Measurements from ENCODE around the gene INPP5A.
"Not testable (repeated sequence)": the region's sequence is repeated elsewhere in the genome, so short reads cannot be mapped to it uniquely, and the experiment has no call there.

The INPP5A gene

GRCh38 chr10:132658546-132659205 is 121.1 kb downstream of the INPP5A start:
- no peak for DNase-seq (ENCODE audit: low spot score)

- no peak for DNase-seq (ENCODE audit: low spot score)
Measured at GRCh38 chr10:132659206-132660091, 121.9 kb downstream of the INPP5A start.

DNA sequence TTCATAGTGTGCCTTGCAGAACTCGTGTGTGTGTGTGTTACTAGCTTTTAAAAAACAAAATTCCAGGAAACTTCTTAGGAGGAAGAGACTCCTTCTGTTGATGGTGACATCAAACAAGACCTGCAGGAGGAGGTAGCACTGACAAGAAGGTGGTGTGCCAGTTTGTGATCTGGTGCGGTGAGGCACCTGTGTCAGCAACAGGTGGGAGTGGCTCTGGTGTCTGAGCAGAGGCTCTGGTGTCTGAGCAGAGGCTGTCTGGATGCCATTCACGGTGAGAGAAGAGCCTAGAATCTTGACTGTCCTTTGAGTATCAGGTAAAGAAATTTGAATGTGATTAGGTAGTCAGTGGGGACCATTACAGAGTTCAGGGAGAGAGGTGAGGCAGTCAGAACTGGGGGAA is 122.8 kb downstream of the INPP5A start:
- DNase-seq (ENCODE audit: low spot score) = no peak

DNA sequence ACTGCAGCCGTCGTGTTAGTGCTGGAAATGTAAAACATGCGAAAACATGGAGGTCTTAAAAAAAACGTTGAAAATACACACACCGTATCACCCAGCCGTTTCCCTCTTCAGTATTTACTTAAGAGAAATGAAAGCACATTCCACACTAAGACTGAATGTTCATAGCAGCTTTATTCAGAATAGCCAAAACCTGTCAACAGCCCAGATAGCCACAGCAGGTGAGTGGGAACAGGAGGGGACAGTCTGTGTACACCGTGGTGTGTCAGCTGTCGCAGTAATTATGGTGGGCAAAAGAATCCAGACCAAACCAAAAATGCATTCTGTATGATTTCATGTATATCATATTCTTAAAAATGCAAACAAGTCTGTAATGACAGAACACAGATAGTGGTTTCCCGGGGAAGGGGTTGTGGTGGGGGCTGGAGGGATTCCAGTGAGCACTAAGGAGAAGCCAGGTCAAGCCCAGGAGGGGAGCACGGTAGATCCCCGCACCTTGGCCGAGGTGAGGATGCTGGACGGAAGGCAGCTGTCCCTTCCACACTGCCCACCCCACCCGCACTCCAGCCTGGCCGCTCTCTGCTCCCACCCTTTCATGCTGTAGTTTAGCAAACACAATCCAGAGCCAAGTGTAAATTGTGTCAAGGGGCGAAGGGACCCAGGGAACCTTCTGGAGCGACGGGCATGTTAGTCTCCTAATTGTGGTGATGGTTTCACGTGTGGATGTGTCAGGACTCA is 124.8 kb downstream of the INPP5A start:
- no peak for DNase-seq (ENCODE audit: low spot score)

GRCh38 chr10:132663666-132664365 is 126.2 kb downstream of the INPP5A start:
- no peak for DNase-seq (ENCODE audit: low spot score)

DNA sequence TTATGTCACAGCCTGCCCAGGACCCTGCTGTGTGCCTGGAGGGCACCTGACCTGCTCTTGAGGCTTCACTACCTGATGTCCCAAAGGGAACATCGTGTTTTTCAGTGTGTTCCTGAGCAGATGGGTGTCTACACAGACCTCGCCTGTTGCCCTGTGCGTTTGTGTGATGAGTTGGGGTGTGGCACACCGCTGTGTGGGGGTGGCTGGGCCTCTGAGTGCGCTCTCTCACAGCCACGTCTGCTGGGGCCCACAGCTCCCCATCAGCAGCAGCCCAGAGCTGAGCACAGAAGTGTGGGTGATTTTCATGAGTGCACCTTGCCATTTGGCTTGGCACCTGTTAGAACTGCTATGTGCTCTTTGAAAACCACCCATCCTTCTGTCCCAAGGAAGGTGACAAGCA is 126.8 kb downstream of the INPP5A start:
- no peak for DNase-seq (ENCODE audit: low spot score)

- DNase-seq (ENCODE audit: low spot score) = no peak
Measured at GRCh38 chr10:132664883-132665282, 127.3 kb downstream of the INPP5A start.

GRCh38 chr10:132665946-132666704 is 128.5 kb downstream of the INPP5A start:
- no peak for DNase-seq (ENCODE audit: low spot score)

GRCh38 chr10:132666705-132667341 is 129.2 kb downstream of the INPP5A start:
- DNase-seq (ENCODE audit: low spot score) = no peak

- no peak for DNase-seq (ENCODE audit: low spot score)
Measured at GRCh38 chr10:132667342-132668047, 129.9 kb downstream of the INPP5A start.

- no peak for DNase-seq (ENCODE audit: low spot score)
Measured at GRCh38 chr10:132668048-132668394, 130.4 kb downstream of the INPP5A start.

- DNase-seq (ENCODE audit: low spot score) = no peak
Measured at GRCh38 chr10:132669208-132669861, 131.7 kb downstream of the INPP5A start.

- no peak for DNase-seq (ENCODE audit: low spot score)
Measured at GRCh38 chr10:132670546-132671227, 133.1 kb downstream of the INPP5A start.

- no peak for DNase-seq (ENCODE audit: low spot score)
Measured at GRCh38 chr10:132671228-132672154, 133.9 kb downstream of the INPP5A start.

DNA sequence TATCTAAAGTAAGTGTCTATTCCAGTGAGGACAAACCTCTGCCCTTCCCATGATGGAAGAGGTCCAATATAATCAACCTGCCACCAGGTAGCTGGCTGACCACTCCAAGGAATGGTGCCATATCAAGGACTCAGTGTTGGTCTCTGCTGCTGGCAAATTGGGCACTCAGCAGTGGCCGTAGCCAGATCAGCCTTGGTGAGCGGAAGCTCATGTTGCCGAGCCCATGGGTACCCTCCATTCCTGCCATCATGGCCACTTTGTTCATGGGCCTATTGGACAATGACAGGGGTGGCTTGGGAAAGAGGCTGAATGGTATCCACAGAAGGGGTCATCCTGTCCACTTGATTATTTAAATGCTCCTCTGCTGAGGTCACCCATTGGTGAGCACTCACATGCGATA is 136.2 kb downstream of the INPP5A start:
- DNase-seq (ENCODE audit: low spot score) = not testable (repeated sequence)

DNA sequence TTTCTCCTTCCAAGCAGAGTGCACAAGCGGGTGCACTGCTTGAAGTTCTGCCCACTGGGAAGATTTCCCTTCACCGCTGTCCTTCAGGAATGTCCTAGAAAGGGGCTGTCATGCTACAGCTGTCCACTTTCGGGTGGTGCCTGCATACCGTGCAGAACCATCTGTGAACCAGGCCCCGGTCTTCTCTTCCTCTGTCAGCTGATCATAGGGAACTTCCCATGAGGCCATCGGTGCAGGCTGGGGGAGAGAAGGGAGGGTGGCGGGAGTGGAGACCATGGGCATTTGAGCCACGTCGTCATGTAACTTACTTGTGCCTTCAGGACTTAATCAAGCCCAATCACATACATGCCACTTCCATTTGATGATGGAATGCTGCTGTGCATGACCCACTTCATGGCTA is 136.7 kb downstream of the INPP5A start:
- DNase-seq (ENCODE audit: low spot score) = no peak

DNA sequence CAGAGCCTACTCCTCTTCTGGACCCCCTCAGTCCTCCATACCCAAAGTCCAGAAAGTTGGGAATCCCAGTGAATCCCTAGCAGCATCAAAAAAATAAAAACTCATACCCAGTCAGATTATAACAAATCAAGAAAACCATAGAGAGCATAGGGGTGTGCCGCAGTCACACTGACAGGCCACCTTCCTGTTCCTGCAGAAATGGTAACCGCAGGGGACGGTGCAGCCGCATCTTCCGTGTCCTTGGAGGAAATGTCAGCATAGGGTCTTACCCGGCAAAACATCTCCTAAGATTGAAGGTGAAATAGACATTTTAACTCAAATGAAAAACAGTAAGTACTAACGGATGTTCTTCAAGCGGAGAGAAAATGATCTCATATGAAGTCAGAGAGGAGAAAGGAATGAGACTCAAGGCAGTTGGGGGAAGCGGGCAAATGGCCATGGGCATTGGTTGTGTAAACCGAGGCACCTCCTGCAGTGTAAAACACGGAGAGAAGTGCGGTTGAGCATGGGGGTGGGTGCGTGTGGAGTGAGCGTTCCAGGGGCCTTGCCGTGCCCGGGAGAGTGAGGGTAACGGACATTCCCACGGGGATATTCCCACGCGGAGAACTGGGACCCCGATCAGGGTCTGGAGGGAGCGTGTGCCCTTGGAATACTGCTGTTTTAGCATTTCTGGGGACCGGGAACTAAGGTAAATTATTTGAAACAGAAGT is 137.6 kb downstream of the INPP5A start:
- DNase-seq (ENCODE audit: low spot score) = no peak
